ENCODE results near the gene NEURL3.

DNA sequence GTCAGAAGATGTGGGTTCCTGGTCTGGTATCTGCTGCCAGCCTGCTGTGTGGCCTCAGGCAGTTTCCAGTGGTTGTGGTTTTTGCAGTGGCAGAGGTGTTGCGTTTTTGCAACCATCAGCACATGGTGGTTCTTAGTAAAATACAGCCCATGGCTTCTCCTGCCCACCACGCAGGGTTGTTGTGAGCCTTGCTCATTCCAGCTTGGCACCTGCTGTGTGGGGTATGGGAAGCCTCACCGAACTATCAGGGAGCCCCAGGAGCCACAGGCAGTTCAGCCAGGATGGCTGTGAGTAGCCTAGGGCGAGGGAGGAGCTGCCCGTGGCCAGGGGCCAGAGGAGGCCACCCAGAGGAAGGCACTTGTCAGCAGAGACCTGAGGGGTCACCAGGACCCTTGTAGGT is 41.2 kb upstream of the NEURL3 start:
- TF ChIP-seq, protein P1, sequence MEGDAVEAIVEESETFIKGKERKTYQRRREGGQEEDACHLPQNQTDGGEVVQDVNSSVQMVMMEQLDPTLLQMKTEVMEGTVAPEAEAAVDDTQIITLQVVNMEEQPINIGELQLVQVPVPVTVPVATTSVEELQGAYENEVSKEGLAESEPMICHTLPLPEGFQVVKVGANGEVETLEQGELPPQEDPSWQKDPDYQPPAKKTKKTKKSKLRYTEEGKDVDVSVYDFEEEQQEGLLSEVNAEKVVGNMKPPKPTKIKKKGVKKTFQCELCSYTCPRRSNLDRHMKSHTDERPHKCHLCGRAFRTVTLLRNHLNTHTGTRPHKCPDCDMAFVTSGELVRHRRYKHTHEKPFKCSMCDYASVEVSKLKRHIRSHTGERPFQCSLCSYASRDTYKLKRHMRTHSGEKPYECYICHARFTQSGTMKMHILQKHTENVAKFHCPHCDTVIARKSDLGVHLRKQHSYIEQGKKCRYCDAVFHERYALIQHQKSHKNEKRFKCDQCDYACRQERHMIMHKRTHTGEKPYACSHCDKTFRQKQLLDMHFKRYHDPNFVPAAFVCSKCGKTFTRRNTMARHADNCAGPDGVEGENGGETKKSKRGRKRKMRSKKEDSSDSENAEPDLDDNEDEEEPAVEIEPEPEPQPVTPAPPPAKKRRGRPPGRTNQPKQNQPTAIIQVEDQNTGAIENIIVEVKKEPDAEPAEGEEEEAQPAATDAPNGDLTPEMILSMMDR (conservative IDR thresholded peaks at IDR 0.05; ENCODE audit: low read depth, low read length) = no peak
- TF ChIP-seq POLR2A (IDR thresholded peaks at IDR 0.05; ENCODE audit: low read depth, low read length) = no peak
- TF ChIP-seq SMC3 (IDR thresholded peaks at IDR 0.05; ENCODE audit: low read depth, low read length) = no peak
- TF ChIP-seq, protein P2, sequence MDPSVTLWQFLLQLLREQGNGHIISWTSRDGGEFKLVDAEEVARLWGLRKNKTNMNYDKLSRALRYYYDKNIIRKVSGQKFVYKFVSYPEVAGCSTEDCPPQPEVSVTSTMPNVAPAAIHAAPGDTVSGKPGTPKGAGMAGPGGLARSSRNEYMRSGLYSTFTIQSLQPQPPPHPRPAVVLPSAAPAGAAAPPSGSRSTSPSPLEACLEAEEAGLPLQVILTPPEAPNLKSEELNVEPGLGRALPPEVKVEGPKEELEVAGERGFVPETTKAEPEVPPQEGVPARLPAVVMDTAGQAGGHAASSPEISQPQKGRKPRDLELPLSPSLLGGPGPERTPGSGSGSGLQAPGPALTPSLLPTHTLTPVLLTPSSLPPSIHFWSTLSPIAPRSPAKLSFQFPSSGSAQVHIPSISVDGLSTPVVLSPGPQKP (IDR thresholded peaks at IDR 0.05; ENCODE audit: borderline replicate concordance, low read depth, low read length) = no peak
- TF ChIP-seq, protein P3, sequence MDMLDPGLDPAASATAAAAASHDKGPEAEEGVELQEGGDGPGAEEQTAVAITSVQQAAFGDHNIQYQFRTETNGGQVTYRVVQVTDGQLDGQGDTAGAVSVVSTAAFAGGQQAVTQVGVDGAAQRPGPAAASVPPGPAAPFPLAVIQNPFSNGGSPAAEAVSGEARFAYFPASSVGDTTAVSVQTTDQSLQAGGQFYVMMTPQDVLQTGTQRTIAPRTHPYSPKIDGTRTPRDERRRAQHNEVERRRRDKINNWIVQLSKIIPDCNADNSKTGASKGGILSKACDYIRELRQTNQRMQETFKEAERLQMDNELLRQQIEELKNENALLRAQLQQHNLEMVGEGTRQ (IDR thresholded peaks at IDR 0.05; ENCODE audit: low read depth, low read length) = no peak
